Stimulated activated CD8-positive, alpha-beta memory T cell treated with anti-CD3 and anti-CD28 coated beads, Interleukin-15, amount 100 ng/mL, for 48 hours (primary cell): Measurements from ENCODE around the gene RUFY3.
"Not testable (repeated sequence)": the region's sequence is repeated elsewhere in the genome, so short reads cannot be mapped to it uniquely, and the experiment has no call there.

Source experiments
- DNase-seq, 2 donors: peaks; one replicate each; pipeline ENCODE4 v3.0.0-alpha.2; 2020; ENCODE audit warnings: low read depth in 2 of 2

RUFY3 gene

GRCh38 chr4:70706044-70706461 lies 15.7 kb upstream of the RUFY3 start:
- no peak for DNase-seq

- DNase-seq, result no peak
These were observed 15.2 kb upstream of the RUFY3 start for GRCh38 chr4:70706516-70706915.

- no peak for DNase-seq
These were observed 12.1 kb upstream of the RUFY3 start for GRCh38 chr4:70709611-70710205.

- no peak for DNase-seq
These were observed 10.2 kb upstream of the RUFY3 start for GRCh38 chr4:70711599-70711998.

- no peak for DNase-seq
These were observed 9.6 kb upstream of the RUFY3 start for GRCh38 chr4:70712150-70712549.

- DNase-seq, result no peak
These were observed 8.9 kb upstream of the RUFY3 start for GRCh38 chr4:70712604-70713452.

GRCh38 chr4:70713453-70714078 lies 8.2 kb upstream of the RUFY3 start:
- DNase-seq, result no peak

- no peak for DNase-seq
These were observed 7.5 kb upstream of the RUFY3 start for GRCh38 chr4:70714079-70714887.

- no peak for DNase-seq
These were observed 6.7 kb upstream of the RUFY3 start for GRCh38 chr4:70715097-70715496.

- no peak for DNase-seq
These were observed 2.8 kb upstream of the RUFY3 start for GRCh38 chr4:70718811-70719604.

- no peak for DNase-seq
These were observed 531 bp downstream of the RUFY3 start for GRCh38 chr4:70722199-70722791.

GRCh38 chr4:70724463-70724862 lies 2.7 kb downstream of the RUFY3 start:
- DNase-seq, result no peak

GRCh38 chr4:70725633-70726032 lies 3.9 kb downstream of the RUFY3 start:
- no peak for DNase-seq

GRCh38 chr4:70726515-70726914 lies 4.8 kb downstream of the RUFY3 start:
- not testable (repeated sequence) for DNase-seq

GRCh38 chr4:70728091-70728490 lies 6.3 kb downstream of the RUFY3 start:
- DNase-seq, result no peak

- not testable (repeated sequence) for DNase-seq
These were observed 11.1 kb downstream of the RUFY3 start for GRCh38 chr4:70732878-70733277.

GRCh38 chr4:70734168-70734954 lies 12.6 kb downstream of the RUFY3 start:
- no peak for DNase-seq

- no peak for DNase-seq
These were observed 13.2 kb downstream of the RUFY3 start for GRCh38 chr4:70734971-70735370.

GRCh38 chr4:70735915-70736314 lies 14.2 kb downstream of the RUFY3 start:
- DNase-seq, result peak in 1 of 2 donors; percentile 9

- no peak for DNase-seq
These were observed 15.2 kb downstream of the RUFY3 start for GRCh38 chr4:70737006-70737405.
